COLO668 (cell line): ENCODE measurements around the gene NRXN2.

Experiments used
- DNase-seq: peaks from one replicate; lab custom pipeline; 2025; ENCODE audit not compliant: unreplicated experiment; lab: John Stamatoyannopoulos, UW

NRXN2 gene

DNA sequence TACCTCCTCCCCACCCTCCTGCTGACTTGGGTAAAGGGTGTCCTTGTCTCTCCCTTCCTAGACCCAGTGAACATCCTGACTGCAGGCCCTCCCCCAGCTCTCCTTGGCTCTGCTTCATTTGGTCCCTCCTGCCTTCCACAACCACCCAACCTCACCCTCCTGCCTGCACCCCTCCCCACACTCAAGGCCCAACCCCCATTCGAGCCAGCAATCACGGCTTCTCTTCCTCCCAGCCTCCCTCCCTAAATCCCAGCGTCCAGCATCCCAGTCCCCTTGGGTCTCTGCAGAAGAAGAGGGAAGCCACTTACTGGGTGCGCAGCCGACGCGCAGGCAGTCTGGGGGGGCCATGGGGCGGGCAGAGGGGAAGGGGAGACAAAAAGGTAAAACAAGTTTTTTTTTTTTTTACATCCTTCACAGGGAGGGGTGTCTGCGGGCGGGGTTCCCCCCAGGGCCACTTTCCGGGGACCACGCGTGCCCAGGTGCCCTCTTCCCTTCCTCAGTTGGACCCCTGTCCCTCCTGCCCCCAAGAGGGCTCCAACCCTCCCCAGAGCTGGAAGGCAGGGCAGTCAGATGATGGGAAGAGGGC, 69.5 kb downstream of the NRXN2 start:
- no peak for DNase-seq

DNA sequence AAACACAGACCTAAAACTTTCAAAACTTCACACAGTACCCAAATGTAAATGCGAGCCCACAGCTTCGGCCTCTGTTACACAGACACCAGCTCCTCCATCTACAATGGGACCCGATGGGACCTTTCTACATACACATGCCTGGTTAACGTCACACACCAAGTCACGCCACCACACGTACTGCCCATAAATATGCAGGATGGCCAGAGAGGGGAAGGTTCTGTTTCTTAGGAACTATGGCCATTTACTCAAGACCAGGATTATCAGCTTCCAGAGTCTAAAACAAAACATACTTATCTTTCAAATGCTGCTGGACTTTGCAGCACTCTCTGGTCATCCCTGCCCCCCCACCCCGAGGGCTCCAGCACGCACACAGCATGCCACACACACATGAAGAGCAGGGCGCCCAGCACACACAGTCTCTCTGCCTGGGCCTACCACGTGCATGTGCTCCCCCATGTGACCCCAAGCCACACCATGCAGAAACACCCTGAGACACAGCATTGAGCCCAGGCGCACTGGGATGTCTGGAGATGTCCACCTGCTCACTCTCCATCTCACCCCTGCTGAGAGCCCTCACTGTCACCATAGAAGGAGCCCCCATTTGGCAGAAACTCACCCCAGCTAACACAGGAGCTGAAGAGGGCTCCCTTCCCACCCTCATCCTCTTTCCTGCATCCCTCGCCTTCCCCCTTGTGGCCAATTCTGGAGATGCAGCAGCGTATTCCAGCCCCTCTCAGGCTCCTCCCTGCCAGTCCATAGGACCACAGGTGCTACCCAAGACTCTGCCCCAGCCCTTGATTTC, 70.2 kb downstream of the NRXN2 start:
- peak; percentile 66 for DNase-seq

- no peak for DNase-seq
Observed at GRCh38 chr11:64650923-64651523, 72.0 kb downstream of the NRXN2 start.

GRCh38 chr11:64649291-64649697, 73.7 kb downstream of the NRXN2 start:
- no peak for DNase-seq

- no peak for DNase-seq
Observed at GRCh38 chr11:64648551-64648950, 74.4 kb downstream of the NRXN2 start.

DNA sequence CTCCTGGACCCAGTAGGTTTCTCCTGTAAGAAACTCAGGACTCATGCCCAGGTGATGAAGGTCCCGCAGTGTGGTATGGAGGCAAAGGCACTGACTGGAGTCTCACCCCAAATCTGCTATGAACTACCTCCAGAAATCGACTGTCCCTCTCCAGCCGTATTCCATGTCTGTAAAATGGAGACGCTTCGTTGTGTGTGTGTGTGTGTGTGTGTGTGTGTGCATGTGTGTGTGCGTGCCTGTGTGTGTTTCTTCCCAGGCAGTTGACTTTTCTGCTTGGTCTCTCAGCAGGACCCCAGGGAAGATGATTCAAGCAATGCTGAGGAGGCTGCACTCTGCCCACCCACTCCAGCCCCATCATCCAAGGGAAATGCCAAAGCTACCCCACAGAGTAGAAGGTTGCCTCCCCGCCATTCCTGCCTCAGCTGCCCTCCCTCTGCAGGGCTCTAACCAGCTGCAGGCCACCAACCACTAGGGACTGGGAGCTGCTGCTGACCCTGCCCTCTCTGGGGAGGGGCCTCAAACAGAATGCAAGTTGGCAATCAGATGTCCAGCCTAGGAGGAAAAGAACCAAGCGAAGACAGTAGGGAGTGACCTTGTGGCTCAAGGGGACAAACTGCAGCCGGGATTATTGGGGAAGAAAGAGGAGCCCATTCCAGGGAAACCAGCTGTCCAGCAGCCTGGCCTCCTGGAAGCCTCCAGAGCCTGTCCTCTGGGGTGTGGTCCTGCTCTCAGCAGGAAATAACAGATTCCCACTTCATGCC, 75.8 kb downstream of the NRXN2 start:
- DNase-seq: no peak

GRCh38 chr11:64644647-64645275, 78.2 kb downstream of the NRXN2 start:
- no peak for DNase-seq

- no peak for DNase-seq
Observed at GRCh38 chr11:64643920-64644646, 78.9 kb downstream of the NRXN2 start.

GRCh38 chr11:64643256-64643881, 79.6 kb downstream of the NRXN2 start:
- no peak for DNase-seq

GRCh38 chr11:64642871-64643255, 80.1 kb downstream of the NRXN2 start:
- DNase-seq: no peak

- no peak for DNase-seq
Observed at GRCh38 chr11:64642418-64642735, 80.6 kb downstream of the NRXN2 start.

GRCh38 chr11:64641596-64642417, 81.2 kb downstream of the NRXN2 start:
- no peak for DNase-seq

DNA sequence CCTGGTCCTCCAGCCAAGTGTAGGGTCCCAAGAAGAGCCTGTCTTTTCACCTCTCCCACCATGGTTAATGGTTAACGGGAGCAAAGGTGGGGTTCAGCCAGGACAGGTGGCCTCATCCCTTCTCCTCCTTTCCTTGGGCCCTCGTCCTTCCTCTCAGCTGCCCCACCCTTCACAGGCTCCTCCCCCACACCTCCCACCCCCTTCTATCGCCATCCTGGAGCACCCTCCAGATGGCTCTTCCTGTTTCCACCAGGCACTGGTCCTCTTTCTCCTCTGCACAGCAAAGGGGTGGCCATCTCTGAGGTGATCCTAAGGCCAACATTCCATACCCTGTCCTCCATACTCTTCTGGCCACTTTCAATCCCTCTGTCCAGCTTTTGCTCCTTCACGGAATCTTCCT, 83.1 kb downstream of the NRXN2 start:
- no peak for DNase-seq

- no peak for DNase-seq
Observed at GRCh38 chr11:64638829-64639228, 84.2 kb downstream of the NRXN2 start.

DNA sequence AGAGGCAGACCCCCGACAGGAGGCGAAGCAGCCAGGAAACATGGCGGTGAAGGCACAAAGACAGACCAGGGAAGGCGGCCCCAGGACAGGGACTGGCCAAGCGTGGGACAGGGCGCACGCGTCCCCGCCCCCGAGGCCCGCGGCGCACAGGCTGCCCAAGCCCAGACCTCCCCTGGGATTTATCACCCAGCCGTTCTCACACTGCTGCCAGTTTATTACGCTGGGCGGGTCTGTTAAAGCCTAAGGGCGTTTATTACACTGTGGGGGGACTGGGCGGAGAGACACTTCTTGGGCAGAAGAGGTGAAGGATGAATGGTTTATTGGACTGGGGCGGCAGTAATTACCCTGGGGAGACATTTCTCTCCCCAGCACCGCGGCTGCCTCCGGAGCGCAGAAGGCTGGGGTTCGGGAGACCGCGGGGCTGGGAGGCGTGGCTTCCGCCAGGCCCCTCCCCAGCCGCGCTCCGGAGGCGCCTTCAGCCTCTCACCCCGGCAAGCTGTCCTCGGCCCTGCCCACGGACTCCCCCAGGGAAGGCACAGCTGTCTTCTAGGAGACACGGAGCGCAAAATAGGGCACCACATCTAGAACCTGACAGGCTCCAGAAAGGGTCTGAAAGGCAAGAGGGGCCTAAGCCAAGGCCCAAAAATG, 84.9 kb downstream of the NRXN2 start:
- DNase-seq: no peak

GRCh38 chr11:64637334-64638017, 85.5 kb downstream of the NRXN2 start:
- DNase-seq: no peak

GRCh38 chr11:64633555-64634159, 89.3 kb downstream of the NRXN2 start:
- no peak for DNase-seq

DNA sequence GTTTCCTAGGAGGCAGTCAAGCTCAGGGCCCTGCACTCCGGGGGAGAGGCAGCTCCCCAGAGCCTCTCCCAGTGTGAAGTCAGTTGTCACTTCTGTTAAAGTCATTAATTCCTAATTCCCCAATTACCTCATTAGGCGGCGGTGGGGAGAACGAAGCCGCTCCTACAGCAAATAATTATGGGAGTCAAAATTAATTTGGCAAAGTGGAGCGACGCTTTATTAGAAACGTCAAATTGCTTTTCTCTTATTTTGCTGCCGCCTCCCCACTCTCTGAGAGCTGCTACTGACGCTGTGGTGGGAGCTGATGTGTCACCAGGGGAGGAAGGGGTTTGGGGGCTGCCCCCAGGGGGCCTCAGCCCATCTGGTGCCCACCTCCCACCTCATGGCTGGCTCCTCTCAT, 90.3 kb downstream of the NRXN2 start:
- no peak for DNase-seq
